Measurements from ENCODE around the gene ZDHHC1. TPM values are rescaled to one million over a fixed set of nuclear protein-coding genes. Genes with fewer than 3 reads are reported as not detected.
A peak's percentile ranks its signal among the peaks of the same experiment; 100 is the strongest.

Gene ZDHHC1
- total and polyA plus RNA-seq, 2 of the 13 experiments (the other 11 are each of a cell fraction or from before 2014, with no cell fraction given): 0.51 to 1.1 TPM

GRCh38 chr16:67430504-67430976 lies 14.3 kb upstream of the ZDHHC1 start (continued):
- TF ChIP-seq ZBTB46 (CRISPR knock-in tag; IDR thresholded peaks at IDR 0.05; ENCODE audit: borderline replicate concordance) (no peak), ZBTB34 (CRISPR knock-in tag; IDR thresholded peaks at IDR 0.05) (0 out of 2 replicates have a peak, but pooled peaks have one; percentile 75), STAG1 (CRISPR knock-in tag; IDR thresholded peaks at IDR 0.05) (no peak; the same call in 1 of the 2 replicates), RBAK (CRISPR knock-in tag; IDR thresholded peaks at IDR 0.05) (no peak), ZBTB1 (CRISPR knock-in tag; IDR thresholded peaks at IDR 0.05; ENCODE audit: borderline replicate concordance) (no peak), ATF4 (CRISPR knock-in tag; IDR thresholded peaks at IDR 0.05) (peak in 1 of 2 experiments; percentile 51; a peak in 1 of 4 replicates), HNF1B (CRISPR knock-in tag; IDR thresholded peaks at IDR 0.05) (no peak), ELF1 (CRISPR knock-in tag; IDR thresholded peaks at IDR 0.05) (no peak), ATF2 (CRISPR knock-in tag; IDR thresholded peaks at IDR 0.05) (no peak), JARID2 (CRISPR knock-in tag; IDR thresholded peaks at IDR 0.05; ENCODE audit: insufficient replicate concordance) (no peak), ZFP62 (CRISPR knock-in tag; IDR thresholded peaks at IDR 0.05) (no peak), CENPBD1 (CRISPR knock-in tag; IDR thresholded peaks at IDR 0.05; ENCODE audit: borderline replicate concordance, low read depth) (no peak), ATM (IDR thresholded peaks at IDR 0.05; ENCODE audit: borderline replicate concordance) (no peak), PREB (CRISPR knock-in tag; IDR thresholded peaks at IDR 0.05) (0 out of 2 replicates have a peak, but pooled peaks have one; percentile 32), MEF2D (CRISPR knock-in tag; IDR thresholded peaks at IDR 0.05) (no peak), ZNF282 (IDR thresholded peaks at IDR 0.05; ENCODE audit: partially characterized antibody) (no peak), HCFC1 (IDR thresholded peaks at IDR 0.05; ENCODE audit: low read depth, low read length) (no peak), ZNF703 (CRISPR knock-in tag; IDR thresholded peaks at IDR 0.05; ENCODE audit: borderline replicate concordance) (peak; percentile 53; the same call in 1 of the 2 replicates), ZBTB43 (CRISPR knock-in tag; conservative IDR thresholded peaks at IDR 0.05) (peak; percentile 63)

Measured in HepG2 (cell line).